Stimulated activated CD8-positive, alpha-beta memory T cell treated with anti-CD3 and anti-CD28 coated beads, Interleukin-2, amount 100 ng/mL, for 48 hours (primary cell): ENCODE data around the gene MAPKAP1.

ENCODE experiments used
- DNase-seq, 2 donors: peaks; one replicate each; pipeline ENCODE4 v3.0.0-alpha.2; 2020; ENCODE audit warnings: low read depth in 2 of 2

MAPKAP1 gene

GRCh38 chr9:125536167-125536772 is 170.7 kb downstream of the MAPKAP1 start:
- no peak for DNase-seq

- DNase-seq = no peak
Measured at GRCh38 chr9:125534971-125535701, 171.9 kb downstream of the MAPKAP1 start.

- DNase-seq = no peak
Measured at GRCh38 chr9:125532812-125533594, 174.0 kb downstream of the MAPKAP1 start.

- DNase-seq = no peak
Measured at GRCh38 chr9:125532412-125532811, 174.6 kb downstream of the MAPKAP1 start.

- DNase-seq = no peak
Measured at GRCh38 chr9:125529589-125530515, 177.2 kb downstream of the MAPKAP1 start.

GRCh38 chr9:125529107-125529506 is 177.9 kb downstream of the MAPKAP1 start:
- no peak for DNase-seq

GRCh38 chr9:125527471-125528002 is 179.5 kb downstream of the MAPKAP1 start:
- DNase-seq = no peak

GRCh38 chr9:125525921-125526631 is 180.9 kb downstream of the MAPKAP1 start:
- DNase-seq = no peak

GRCh38 chr9:125524583-125525355 is 182.2 kb downstream of the MAPKAP1 start:
- no peak for DNase-seq

GRCh38 chr9:125523681-125524080 is 183.3 kb downstream of the MAPKAP1 start:
- DNase-seq = no peak

- no peak for DNase-seq
Measured at GRCh38 chr9:125522328-125522725, 184.7 kb downstream of the MAPKAP1 start.

- DNase-seq = no peak
Measured at GRCh38 chr9:125521462-125522327, 185.3 kb downstream of the MAPKAP1 start.

- DNase-seq = no peak
Measured at GRCh38 chr9:125519734-125520133, 187.3 kb downstream of the MAPKAP1 start.

- DNase-seq = no peak
Measured at GRCh38 chr9:125517577-125517976, 189.4 kb downstream of the MAPKAP1 start.

GRCh38 chr9:125515983-125516940 is 190.7 kb downstream of the MAPKAP1 start:
- no peak for DNase-seq

GRCh38 chr9:125515281-125515680 is 191.7 kb downstream of the MAPKAP1 start:
- DNase-seq = no peak

GRCh38 chr9:125514468-125514867 is 192.5 kb downstream of the MAPKAP1 start:
- DNase-seq = no peak
